Measurements from ENCODE around the gene INO80E. TPM values are rescaled to one million over a fixed set of nuclear protein-coding genes. Genes with fewer than 3 reads are reported as not detected.

Gene INO80E
- total RNA-seq, 1 experiment from 2014 or later = 89.8 TPM

DNA sequence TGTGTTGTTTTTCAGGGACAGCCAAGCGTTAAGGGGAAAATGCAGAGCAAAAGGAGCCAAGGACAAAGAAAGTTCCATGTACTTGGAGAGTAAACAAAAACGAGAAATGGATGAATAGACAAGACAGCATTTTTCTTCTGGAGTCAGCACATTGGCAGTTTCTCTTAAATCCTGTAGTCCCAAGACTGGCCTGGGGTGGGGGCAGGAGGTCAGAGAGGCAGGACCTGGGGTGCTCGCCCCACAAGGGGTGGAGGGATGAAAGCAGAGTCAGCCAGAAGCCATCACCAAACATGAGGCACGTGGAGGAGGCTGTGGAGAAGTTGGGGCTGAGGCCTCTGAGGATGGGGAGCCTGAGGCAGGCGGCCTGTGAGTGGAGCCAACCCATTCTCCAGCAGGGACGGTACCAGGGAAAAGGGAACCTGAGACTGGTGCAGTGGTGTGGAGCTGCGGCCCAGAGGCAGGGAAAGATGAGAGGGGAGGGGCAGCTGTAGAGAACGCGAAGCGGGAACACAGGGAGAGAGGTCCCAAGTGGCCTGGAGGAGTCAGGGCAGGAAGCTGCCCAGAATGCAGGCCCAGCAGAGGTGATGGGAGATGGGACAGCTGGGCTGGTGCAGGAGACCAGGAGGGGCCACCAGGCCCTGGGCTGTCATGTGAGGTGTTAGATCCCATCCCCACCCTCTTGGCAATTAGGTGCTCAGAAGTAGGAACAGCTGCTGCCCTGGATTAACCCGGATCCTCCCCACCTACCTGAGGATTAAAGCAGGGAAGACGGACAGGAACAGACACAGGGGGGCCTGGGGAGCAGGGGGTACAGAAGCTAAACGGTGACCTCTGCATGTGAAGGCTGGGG, 31.8 kb downstream of the INO80E start:
- Histone ChIP-seq H3K36me3 (ENCODE audit: control insufficient read depth in 1 of 2, insufficient read depth in 2 of 2, low read length in 2 of 2) (no peaks in the 10 kb centered on the region), H3K27me3 (ENCODE audit: insufficient read depth, low read length) (no peaks in the 10 kb centered on the region), H3K9me2 (ENCODE audit: insufficient read depth) (no peaks in the 10 kb centered on the region), H3K4me1 (ENCODE audit: control insufficient read depth in 1 of 2, insufficient read depth in 2 of 2, low read length in 2 of 2) (peaks cover 0 to 5% of the 10 kb centered on the region in 2 experiments; a peak in 2 of 4 replicates), H3K9ac (ENCODE audit: low read length) (no peak overlapping the region), H4K20me1 (ENCODE audit: insufficient read depth) (no peaks in the 10 kb centered on the region), H3K4me2 (ENCODE audit: low read length) (no peak overlapping the region), H3K9me3 (ENCODE audit: control insufficient read depth in 1 of 2, insufficient read depth in 1 of 2, low read depth in 1 of 2, low read length in 2 of 2) (no peaks in the 10 kb centered on the region), H2AFZ (ENCODE audit: low read depth, low read length, poor library complexity, severe bottlenecking) (no peak overlapping the region), H3K4me3 (replicated peaks in 1 of 2; ENCODE audit: low read depth in 1 of 2, low read length in 2 of 2) (no peak overlapping the region), H3K27ac (ENCODE audit: low read depth, low read length) (no peak overlapping the region), H3K79me2 (ENCODE audit: insufficient read depth, low read length) (no peaks in the 10 kb centered on the region)
- BruUV-seq (replicated peaks) = no TSS peak
- RAD21 ChIA-PET (ENCODE audit: low non-redundant PET in 1 of 2, low total read pairs in 2 of 2, uncharacterized antibody in 2 of 2, unreplicated experiment in 2 of 2) = no interaction called here
- POLR2A ChIA-PET = no interaction called here
- DNase-seq (ENCODE audit: low read depth, low spot score) = no peak
- ATAC-seq = no peak
- intact Hi-C loops (cut with micrococcal nuclease) = loop anchor here (10.0 kb wide), 1 partner anchor 913 kb away; no protein-coding TSS in a partner anchor
- TF ChIP-seq SRF (IDR thresholded peaks at IDR 0.05; ENCODE audit: low read depth) (no peak), SP1 (IDR thresholded peaks at IDR 0.05; ENCODE audit: low read depth) (no peak), POLR2A (IDR thresholded peaks at IDR 0.05; ENCODE audit: borderline replicate concordance, extremely low read depth, insufficient read depth, insufficient read length) (no peak), ZNF274 (IDR thresholded peaks at IDR 0.05; ENCODE audit: low read depth, low read length) (no peak), ELF1 (IDR thresholded peaks at IDR 0.05; ENCODE audit: borderline replicate concordance, low read depth) (no peak), ZFX (IDR thresholded peaks at IDR 0.05) (no peak), POLR2AphosphoS5 (IDR thresholded peaks at IDR 0.05; ENCODE audit: low read depth, low read length) (no peak), TCF7L2 (IDR thresholded peaks at IDR 0.05; ENCODE audit: borderline replicate concordance, extremely low read depth, insufficient read depth, insufficient read length) (no peak)
- TF ChIP-seq, protein P1, sequence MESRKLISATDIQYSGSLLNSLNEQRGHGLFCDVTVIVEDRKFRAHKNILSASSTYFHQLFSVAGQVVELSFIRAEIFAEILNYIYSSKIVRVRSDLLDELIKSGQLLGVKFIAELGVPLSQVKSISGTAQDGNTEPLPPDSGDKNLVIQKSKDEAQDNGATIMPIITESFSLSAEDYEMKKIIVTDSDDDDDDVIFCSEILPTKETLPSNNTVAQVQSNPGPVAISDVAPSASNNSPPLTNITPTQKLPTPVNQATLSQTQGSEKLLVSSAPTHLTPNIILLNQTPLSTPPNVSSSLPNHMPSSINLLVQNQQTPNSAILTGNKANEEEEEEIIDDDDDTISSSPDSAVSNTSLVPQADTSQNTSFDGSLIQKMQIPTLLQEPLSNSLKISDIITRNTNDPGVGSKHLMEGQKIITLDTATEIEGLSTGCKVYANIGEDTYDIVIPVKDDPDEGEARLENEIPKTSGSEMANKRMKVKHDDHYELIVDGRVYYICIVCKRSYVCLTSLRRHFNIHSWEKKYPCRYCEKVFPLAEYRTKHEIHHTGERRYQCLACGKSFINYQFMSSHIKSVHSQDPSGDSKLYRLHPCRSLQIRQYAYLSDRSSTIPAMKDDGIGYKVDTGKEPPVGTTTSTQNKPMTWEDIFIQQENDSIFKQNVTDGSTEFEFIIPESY (IDR thresholded peaks at IDR 0.05; ENCODE audit: extremely low read depth, insufficient replicate concordance, low read length) = no peak
- TF ChIP-seq, protein P2, sequence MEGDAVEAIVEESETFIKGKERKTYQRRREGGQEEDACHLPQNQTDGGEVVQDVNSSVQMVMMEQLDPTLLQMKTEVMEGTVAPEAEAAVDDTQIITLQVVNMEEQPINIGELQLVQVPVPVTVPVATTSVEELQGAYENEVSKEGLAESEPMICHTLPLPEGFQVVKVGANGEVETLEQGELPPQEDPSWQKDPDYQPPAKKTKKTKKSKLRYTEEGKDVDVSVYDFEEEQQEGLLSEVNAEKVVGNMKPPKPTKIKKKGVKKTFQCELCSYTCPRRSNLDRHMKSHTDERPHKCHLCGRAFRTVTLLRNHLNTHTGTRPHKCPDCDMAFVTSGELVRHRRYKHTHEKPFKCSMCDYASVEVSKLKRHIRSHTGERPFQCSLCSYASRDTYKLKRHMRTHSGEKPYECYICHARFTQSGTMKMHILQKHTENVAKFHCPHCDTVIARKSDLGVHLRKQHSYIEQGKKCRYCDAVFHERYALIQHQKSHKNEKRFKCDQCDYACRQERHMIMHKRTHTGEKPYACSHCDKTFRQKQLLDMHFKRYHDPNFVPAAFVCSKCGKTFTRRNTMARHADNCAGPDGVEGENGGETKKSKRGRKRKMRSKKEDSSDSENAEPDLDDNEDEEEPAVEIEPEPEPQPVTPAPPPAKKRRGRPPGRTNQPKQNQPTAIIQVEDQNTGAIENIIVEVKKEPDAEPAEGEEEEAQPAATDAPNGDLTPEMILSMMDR (IDR thresholded peaks at IDR 0.05 in 2 of 3, conservative IDR thresholded peaks at IDR 0.05 in 1 of 3; ENCODE audit: borderline replicate concordance in 1 of 3, insufficient read depth in 1 of 3, low read depth in 2 of 3, low read length in 2 of 3) = no peak
- TF ChIP-seq, protein P3, sequence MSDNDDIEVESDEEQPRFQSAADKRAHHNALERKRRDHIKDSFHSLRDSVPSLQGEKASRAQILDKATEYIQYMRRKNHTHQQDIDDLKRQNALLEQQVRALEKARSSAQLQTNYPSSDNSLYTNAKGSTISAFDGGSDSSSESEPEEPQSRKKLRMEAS (IDR thresholded peaks at IDR 0.05) = no peak
- CTCF ChIA-PET = no interaction called here

Data from HCT116 (cell line).